Ishikawa (cell line): ENCODE data around the gene SS18.

ENCODE experiments used
- CREB1 ChIP-seq: IDR thresholded peaks from 2 replicates; pipeline ENCODE4 v1.6.1; 2012; ENCODE audit warnings: low read depth
- YY1 ChIP-seq: IDR thresholded peaks from 2 replicates; pipeline ENCODE4 v1.6.1; 2012; ENCODE audit warnings: low read depth
- TF ChIP-seq, protein P1 (sequence below): IDR thresholded peaks from 2 replicates; pipeline ENCODE4 v1.6.1; 2012

GRCh38 chr18:26091047-26091630 lies 726 bp upstream of the SS18 start:
- TF ChIP-seq YY1 (no peak), CREB1 (no peak)
- TF ChIP-seq, protein P1, sequence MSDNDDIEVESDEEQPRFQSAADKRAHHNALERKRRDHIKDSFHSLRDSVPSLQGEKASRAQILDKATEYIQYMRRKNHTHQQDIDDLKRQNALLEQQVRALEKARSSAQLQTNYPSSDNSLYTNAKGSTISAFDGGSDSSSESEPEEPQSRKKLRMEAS = peak; percentile 68
